NK-92 (cell line): Measurements from ENCODE around the gene ZNRF1.

ENCODE experiments used
- DNase-seq: peaks from one replicate; lab custom pipeline; 2025; ENCODE audit not compliant: unreplicated experiment; lab: John Stamatoyannopoulos, UW

The ZNRF1 gene

DNA sequence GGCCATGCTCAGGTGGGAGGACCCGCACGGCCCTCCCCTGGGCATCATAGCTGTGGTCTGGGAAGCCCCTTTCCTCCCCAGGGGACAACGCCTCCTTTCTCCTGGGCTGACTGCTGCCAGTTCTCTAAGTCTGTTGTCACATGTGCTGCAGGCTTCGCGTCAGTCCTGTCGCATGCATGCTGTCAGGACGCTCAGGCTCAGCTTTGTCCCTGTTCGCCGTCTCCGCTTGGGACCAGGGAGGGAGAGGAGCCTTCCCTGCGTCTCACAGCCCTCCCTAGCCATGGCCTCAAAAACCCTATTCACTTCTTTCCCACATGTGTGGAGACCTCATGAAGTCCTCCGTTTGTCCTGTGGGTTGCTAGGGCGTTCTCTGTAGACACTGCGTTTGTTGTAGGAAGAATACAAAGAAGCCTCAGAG lies 96.4 kb downstream of the ZNRF1 start:
- no peak for DNase-seq

DNA sequence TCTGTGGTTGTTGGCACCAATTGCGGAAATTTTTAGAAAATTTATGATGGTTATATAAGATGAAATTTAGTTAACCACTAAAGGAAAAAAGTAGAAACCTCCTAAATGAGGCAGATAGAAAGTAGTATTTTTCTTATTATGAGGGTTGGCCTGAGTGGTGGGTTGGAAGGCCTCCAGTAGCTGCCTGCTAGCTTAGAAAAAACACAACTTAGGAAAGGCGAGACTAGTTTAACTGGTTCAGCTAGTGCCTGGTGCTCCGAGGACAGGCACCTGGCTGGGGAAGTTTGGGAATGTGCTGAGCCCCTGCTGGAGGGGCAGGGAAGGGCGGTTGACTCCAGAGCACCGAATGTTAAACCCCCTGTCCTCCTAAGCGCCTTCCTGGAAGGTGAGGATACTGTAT lies 97.8 kb downstream of the ZNRF1 start:
- no peak for DNase-seq

DNA sequence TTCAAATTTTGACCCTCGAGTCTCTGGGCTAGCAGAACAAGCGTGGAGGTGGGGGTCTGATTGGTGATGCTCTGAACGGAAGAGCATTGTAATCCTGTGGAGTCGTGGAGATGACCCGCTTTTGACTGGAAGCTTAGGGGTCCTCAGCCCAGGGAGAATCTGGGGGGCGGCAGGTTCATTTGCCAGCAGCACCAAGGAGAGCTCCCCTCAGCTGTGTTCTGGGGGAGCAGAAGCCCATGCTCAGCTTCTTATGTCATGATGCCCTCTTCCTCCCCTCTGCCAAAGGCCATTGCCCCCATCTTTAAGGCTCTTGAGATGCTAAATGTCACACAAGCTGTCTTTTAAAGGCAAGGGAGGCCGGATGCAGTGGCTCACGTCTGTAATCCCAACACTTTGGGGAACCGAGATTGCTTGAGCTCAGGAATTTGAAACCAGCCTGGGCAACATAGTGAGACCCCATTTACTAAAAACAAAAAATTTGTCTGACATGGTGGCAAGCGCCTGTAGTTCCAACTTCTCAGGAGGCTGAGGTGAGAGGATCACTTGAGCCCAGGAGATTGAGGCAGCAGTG lies 98.5 kb downstream of the ZNRF1 start:
- DNase-seq: no peak

DNA sequence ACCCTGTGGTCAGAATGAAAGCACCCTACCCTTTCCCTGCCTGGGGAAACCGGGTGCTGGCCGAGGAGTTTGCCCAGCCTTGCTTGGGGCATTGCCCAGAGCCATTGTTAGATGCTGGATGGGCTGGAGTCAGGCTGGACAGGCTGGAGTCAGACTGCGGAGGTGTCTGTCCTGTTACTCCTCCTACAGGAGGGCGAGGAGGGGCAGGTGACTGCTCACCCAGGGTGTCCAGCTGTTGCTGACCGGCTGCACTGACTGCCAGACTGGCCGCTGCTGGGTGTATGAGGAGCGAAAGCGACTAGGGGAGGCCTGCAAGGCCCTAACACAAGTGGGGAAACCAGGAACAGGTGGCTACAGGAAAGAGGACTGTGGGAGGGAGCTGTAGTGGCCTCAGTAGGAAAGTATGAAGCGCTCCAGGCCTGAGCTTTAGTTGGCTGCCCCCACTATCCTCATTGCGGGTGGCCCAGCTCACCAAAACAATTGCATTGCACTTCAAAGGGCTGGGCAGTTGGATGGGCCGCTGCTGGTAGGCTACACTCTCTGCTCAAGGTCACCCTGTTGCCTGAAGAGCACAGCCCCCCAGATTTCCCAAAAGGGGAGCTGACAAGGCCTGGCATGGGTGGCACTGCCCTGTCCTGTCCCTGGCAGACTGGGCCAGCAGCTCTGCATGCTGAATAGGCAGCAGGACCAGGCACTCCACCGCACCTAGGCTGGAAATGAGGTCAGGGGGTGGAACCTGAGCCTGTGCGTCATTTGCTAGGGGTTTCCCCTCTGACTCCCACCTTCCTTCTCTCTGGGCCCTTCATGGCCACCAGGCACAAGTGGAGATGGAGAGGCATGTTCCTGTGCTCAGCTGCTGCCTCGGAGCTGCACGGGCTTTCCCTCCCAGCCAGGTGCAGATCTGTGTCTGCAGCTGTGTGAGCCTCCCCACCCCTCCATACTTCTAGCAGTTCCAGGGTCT lies 99.4 kb downstream of the ZNRF1 start:
- no peak for DNase-seq

DNA sequence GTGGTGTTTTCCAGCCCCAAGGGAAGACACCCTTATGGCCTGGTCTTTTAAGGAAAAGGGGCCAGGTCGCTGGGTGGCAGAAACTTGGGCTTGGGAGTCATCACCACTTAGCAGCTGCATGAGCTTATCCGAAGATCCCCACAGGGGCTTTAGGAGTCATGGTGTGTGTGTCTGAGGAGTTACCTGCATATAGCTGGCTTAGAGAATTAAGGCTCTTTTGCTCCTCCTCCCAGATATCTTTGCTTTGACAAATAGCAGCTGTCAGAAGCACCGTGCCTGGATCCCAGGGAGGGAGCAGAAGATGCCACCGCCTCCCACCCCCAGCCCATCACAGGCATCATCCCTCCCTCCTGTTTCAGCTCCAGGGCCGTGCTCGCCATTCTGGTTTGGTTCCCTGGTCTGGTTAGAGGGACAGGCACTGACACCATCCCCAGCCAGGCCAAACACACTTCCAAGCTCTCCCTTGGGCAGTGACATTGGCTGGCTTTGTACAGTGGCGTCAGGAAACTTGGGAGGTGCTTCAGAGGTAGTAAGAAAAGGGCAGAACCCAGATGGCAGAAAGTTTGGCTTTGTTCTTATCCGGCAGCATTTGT lies 100.3 kb downstream of the ZNRF1 start:
- no peak for DNase-seq

DNA sequence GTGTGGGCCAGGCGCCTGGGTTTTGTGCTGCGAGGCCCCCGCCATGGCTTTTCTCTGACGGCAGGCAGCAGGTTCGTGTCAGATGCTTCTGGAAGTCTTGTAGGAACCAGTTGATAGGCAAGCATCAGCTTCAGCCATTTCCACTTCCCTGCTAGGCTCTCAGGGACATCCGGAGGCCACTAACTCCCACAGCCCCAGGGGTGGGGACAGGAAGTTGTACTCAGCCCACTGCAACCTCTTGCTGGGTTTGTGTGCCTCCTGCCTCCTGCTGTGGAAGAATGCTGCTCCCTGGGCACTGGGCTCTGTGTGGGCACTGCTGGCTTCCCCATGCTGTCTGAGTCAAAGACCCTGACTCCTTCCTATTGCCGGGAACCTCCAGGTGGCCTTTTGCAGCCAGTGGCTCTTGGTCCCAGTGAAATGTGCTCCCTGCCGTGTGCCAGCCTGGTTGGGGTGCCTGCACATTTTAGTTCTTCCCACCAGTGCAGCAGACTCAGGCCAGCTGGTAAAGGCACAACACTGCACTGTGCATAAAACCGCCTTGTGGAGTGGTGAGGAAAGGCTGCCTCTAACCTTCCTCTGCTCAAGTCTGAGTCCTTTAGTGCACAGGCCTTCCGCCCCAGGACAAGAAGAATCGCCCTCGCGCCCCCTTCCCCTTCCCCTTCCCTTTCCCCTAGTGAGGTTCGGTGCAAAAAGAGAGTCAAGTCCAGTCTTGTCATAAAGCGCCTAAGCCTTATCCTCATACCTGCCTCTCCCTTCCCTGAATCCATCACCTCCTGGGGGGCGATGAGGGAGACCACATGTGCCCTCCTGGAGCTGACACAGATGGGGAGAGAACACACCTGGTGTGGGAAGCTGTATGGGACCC lies 101.1 kb downstream of the ZNRF1 start:
- DNase-seq: no peak

DNA sequence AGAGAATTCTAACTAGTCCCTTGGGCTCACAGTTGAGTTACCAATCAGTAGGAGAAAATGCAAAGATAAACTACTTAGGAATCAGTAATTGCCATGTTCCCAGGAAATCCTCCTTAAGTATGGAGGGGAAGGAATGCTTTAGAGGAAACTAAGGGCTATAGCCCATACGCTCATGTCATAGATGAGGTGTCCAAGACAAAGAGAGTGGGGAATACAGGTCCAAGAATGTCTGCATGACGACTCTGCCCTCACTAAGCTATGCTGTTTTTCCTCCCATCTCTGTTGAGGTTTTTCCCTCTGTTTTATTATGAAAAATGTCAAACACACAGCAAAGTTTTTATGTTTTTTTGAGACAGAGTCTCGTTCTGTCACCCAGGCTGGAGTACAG lies 101.8 kb downstream of the ZNRF1 start:
- no peak for DNase-seq

DNA sequence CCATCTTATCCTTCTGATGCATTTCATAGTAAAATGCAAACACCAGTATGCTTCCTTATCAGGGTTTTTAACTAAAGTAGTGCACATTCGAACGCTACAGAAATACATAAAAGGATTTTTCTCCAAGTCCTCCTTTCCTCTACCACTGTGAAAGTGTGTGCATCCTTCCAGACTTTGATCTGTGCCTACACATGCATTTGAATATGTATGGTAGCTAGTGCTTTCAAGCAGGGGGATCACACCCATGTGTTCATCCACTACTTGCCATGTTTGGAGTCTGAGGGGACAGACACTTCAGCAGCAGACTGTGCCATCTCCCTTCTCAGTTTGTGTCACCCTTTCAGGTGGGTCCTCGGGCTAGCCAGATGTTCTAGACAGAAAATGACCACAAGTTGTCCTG lies 102.8 kb downstream of the ZNRF1 start:
- no peak for DNase-seq

DNA sequence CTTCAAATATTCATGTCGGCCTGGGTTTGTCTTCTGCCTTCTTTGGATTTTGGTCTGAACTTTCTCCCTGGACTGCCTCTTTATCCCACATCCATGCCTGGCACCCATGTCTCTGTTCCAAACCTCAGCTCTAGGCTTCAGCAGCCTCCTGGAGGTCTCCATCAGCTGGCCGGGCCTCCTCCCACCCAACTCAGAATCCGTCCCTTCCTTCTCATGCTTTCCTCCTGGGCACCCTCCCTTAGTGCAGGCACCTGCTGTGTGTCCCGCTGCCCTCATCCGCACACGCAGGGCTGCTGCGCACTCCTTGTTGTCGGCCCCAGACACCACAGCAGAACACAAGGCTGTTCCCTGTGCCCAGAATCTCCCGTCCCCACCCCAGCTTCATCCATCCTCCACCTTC lies 103.8 kb downstream of the ZNRF1 start:
- no peak for DNase-seq

DNA sequence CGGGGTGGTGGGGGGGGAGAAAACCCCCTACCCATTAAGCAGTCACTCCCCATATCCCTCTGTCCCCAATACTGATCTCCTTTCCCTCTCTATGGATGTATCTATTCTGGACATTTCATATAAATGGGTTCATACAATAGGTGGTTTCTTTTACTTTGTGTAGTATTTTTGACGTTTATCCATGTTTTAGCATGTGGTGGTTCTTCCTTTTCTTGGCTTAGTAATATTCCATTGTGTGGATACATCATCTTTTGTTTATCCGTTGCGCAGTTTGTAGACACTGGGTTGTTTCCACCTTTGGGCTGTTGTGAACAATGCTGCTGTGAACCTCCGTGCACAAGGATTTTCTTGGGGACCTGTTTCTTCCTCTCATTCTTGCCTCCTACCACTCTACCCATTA lies 105.2 kb downstream of the ZNRF1 start:
- DNase-seq: no peak

DNA sequence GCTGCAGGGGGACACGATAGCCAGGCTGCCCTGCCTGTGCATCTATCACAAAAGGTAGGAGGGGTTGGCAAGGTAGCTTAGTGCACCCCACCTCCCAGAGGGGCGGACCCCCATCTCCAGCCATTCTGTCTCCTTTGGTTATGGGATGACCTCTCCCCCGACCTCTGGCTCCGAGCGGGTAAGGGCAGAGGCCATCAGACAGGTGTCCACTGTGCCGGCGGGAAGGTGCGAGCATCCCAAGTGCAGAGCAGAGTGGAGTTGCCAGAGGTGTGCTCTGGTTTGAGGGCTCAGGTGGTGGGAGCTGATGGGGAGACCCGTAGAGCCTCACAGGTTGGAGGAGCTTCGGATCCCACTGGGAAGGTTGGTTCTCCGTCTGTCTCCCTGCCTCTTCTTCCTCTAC lies 106.0 kb downstream of the ZNRF1 start:
- no peak for DNase-seq

DNA sequence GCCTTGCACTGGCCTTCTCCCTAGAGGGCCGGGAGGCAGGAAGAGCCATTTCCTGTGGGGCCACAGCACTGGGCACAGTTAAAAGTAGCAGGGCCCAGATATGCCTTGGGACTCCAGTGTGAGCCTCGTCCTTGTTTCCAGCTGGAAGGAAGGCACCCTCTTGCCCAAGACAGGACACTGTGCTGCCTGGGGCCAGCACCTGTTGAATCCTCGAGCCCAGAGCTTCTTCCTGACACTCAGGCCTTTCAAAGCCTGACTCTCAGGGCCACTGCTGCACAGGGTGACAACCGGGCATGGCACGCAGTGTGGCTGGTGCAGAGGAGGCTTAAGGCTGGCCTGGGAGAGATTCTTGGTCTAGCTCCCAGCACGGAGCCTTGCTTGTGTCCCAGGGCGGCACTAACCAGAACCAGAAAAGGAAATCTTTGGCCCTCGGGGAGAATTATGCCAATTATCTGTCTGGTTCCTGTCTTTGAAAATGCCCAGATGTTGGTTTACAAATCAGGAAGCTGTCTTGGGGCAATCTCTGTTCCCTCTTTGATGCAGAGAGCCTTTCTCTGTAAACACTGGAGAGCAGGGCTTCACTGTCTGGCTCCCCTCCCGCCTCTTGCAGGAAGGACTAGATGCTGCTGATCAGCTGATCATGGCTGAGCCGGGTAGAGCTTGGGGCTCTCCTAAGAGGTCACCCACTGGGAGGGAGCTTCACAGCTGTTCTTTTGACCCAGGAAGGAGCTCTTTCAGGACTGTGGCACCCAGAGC lies 106.7 kb downstream of the ZNRF1 start:
- no peak for DNase-seq

DNA sequence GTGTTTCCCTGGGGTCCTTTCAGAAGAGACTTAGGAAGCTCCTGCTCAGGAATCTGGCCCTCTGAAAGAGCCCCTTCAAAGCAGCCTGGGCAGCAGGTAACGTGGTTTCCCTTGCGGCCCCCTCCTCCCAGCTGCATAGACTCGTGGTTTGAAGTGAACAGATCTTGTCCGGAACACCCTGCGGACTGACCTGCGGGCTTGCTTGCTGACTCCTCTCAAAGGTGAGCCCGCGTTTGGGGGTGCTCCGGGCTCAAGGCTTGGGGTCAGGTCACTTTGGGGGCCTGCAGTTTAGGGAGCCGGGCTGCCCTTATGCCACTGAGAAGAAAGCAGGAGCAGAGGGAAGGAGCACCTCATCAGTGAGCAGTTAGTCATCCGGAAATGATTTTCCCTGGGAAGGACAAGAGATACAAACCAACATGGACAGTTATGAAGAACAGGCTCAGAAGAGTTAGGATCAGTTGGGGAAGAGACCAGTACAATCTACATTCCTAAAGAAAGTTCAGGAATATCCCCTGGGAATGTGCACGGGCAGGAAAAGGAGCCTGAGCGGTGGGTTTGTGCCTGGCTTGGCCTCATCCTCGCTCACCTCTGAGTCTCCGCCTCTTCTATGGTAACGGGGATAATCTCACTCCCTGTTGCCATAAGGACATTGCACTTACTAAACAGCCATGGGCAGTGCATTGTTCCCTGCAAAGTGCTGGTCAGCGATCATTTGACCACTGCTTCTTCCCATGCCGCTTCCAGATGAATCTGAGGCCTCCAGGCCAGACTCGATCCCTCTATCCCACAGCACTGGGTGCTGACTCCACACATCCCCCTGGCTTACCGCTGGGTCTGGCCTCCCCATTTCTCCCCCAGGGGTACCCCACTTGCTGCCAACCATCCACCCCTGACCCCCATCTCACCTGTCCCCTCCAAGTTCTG lies 107.8 kb downstream of the ZNRF1 start:
- no peak for DNase-seq

DNA sequence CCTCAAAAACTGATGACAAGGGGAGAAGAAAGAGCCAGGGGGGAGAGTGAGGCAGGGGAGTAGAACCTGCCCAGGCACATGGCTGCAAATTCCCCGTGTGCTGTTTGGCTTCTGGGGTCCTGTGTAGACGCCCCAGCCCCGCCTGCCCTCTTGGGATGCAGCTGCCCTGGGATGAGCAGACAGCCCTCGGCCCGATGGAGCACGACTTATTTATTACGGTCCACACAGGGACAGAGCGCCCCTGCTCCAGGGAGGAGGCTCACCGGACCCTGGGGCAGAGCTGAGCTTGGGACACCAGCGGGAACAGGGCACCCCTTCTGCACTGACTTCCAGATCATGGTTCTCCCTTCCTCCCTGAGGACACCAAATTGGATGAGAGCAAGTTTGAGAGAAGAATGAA lies 108.7 kb downstream of the ZNRF1 start:
- DNase-seq: no peak

DNA sequence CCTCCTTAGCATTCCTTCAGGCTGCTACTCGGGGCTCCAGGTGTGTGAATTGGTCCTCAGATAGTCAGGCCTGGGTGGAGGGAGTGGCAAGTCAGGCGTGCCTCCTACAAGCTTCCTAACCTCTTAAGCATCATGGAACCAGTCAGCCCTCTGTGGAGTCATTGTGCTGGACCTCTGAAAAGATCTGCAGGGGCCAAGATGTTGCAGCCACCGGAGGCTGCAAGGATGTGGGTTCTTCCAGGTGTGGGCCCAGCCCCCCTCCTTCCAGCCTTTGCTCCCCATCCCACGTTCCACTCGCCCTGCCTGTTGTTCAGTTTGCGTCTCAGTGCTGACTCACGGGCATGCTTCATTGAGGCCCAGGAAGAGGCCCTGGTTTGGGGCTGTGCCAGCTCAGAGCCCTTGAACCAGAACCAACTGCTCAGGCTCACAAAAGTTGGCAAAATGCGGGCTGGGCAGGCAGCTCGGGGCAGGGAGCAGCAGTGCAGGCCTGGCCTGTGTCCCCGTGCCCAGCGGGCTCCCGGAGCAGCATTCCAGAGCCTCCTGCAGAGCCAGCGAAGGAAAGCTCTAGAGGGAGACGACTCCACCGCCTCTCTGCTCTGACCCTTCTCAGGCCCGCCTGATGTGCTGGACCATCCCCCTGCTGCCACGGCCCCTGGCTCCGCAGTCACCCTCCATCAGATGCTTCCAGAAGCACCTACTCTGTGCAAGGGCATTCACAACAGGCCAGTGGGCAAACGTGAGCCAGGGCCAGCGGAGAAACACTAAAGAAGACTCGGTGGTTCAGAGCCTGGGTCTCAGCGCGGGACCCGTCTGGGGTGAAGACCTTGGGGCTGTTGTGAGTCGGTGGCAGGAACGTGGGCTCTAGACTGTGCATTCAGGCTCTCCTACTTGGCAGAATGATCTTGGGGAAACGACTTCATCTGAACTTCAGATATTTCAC lies 110.2 kb downstream of the ZNRF1 start:
- no peak for DNase-seq

DNA sequence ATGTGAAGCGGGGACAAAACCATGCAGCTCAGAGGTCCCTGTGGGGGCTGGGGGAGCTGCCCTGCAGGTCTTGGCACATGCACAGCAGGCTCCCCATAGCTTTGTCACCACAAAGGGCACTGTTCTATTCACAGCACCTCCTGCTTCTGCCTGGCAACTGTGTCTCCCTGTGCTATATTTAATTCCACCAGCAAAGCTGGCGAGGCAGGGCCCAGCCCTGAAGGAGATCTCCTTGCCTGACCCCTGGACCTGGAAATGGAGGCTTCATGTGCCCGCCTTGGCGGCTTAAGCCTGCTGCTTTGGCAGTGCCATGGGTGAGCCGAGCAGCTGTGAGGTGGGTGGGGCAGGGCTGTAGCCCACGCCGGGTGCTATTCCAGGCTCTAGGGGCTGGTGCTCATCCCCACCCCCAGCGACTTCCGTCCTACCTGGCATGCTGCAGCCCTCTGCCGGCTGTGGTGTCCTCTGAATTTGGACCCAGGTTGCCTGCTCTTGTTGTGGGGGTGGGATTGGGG lies 111.0 kb downstream of the ZNRF1 start:
- DNase-seq: no peak

DNA sequence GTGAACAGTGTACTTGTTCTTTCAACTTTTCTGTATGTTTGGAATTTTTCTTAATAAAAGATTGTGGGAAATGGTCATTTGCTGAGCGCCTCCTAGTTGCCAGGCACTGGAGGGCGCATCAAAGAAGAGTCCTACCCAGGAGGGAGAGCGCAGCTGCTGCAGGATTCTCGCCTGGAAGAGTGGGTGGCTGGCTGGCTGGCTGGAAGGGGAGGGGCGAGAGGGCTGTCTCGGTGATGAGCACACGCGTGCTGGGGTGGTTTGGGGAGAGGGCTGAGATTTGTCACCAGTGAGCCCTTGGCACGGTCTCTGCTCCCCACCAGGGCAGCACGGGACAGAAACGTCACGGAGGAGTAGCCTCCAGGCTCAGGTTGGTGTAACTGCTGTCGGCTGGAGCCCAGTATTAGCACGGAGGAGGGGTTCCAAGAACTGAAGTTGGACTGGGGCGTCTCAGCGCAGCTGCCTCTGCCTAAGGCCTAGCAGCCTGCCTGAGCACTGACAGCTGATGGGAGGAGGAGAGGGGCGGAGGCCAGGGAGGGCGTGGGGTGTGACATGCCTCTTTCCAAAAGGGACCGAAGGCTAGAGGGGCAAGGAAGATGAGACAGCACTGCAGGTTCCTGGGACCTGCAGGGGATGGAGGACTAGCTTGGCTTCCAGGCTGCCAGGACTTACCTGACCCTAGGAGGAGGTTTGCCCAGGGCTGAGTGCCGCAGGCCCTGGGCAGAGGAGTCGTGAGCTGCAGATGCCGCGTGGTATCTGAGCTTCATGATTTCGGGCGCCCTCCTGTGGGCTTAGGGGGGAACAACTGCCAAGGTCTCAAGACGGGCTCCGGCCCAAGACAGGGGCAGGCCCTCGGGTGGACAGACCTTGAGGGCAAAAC lies 112.1 kb downstream of the ZNRF1 start:
- no peak for DNase-seq
